ENCODE measurements around the gene WRAP53. TPM values are rescaled to one million over a fixed set of nuclear protein-coding genes. Genes with fewer than 3 reads are reported as not detected.
A peak's percentile ranks its signal among the peaks of the same experiment; 100 is the strongest.

Gene WRAP53
- total and polyA plus RNA-seq, 2 of the 13 experiments (the other 11 are each of a cell fraction or from before 2014, with no cell fraction given) = 7.0 to 19.5 TPM

DNA sequence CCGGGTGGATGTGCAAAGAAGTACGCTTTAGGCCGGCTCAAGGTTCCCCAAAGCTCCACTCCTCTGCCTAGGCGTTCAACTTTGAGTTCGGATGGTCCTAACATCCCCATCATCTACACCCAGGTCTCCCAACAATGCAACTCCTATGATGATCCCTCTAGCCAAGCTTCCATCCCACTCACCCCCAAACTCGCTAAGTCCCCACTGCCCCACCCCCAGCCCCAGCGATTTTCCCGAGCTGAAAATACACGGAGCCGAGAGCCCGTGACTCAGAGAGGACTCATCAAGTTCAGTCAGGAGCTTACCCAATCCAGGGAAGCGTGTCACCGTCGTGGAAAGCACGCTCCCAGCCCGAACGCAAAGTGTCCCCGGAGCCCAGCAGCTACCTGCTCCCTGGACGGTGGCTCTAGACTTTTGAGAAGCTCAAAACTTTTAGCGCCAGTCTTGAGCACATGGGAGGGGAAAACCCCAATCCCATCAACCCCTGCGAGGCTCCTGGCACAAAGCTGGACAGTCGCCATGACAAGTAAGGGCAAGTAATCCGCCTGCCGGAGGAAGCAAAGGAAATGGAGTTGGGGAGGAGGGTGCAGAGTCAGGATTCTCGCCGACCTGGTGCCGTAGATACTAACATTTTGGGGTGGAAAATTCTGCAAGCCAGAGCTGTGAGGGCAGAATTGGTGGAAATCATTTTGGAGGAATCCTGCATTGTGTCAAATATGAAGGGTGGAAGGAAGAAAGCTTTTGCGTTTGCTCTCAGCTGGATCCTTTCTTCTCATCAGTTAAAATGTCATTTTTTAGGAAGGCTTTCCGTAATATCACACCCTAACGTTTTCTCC is 987 bp upstream of the WRAP53 start, which contains the start of gene TP53 (continued):
- TF ChIP-seq NCOA5 (CRISPR knock-in tag; IDR thresholded peaks at IDR 0.05) (no peak), KDM6A (CRISPR knock-in tag; IDR thresholded peaks at IDR 0.05; ENCODE audit: low read depth) (no peak), ZNF124 (CRISPR knock-in tag; IDR thresholded peaks at IDR 0.05) (0 out of 2 replicates have a peak, but pooled peaks have one; percentile 67), ZNF670 (CRISPR knock-in tag; IDR thresholded peaks at IDR 0.05; ENCODE audit: borderline replicate concordance) (peak; percentile 12; the same call in 1 of the 2 replicates), TSC22D2 (CRISPR knock-in tag; IDR thresholded peaks at IDR 0.05; ENCODE audit: borderline replicate concordance) (peak; percentile 66; the same call in 1 of the 2 replicates), ISX (CRISPR knock-in tag; conservative IDR thresholded peaks at IDR 0.05) (no peak), HMG20B (CRISPR knock-in tag; conservative IDR thresholded peaks at IDR 0.05) (no peak), ARNT2 (CRISPR knock-in tag; IDR thresholded peaks at IDR 0.05; ENCODE audit: low read depth) (peak; percentile 78), CBX5 (CRISPR knock-in tag; IDR thresholded peaks at IDR 0.05; ENCODE audit: borderline replicate concordance) (peak; percentile 32; the same call in 1 of the 2 replicates), TAF1 (CRISPR knock-in tag; IDR thresholded peaks at IDR 0.05) (peak; percentile 75), HNRNPL (IDR thresholded peaks at IDR 0.05; ENCODE audit: low read depth, low read length) (no peak), TGIF2 (CRISPR knock-in tag; IDR thresholded peaks at IDR 0.05) (peak; percentile 74; the same call in 1 of the 2 replicates), NBN (conservative IDR thresholded peaks at IDR 0.05) (no peak), ZIK1 (CRISPR knock-in tag; IDR thresholded peaks at IDR 0.05; ENCODE audit: borderline replicate concordance, low read depth) (no peak), ZC3H13 (CRISPR knock-in tag; IDR thresholded peaks at IDR 0.05) (peak; percentile 62; the same call in 1 of the 2 replicates), BHLHE40 (IDR thresholded peaks at IDR 0.05; ENCODE audit: low read length) (0 out of 2 replicates have a peak, but pooled peaks have one; percentile 10), ZNF17 (CRISPR knock-in tag; IDR thresholded peaks at IDR 0.05) (no peak), KDM2A (CRISPR knock-in tag; IDR thresholded peaks at IDR 0.05; ENCODE audit: borderline replicate concordance, low read depth) (peak; percentile 55; the same call in 1 of the 2 replicates), ZFP62 (CRISPR knock-in tag; IDR thresholded peaks at IDR 0.05) (no peak)
- TF ChIP-seq, protein P1, sequence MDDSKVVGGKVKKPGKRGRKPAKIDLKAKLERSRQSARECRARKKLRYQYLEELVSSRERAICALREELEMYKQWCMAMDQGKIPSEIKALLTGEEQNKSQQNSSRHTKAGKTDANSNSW (CRISPR knock-in tag; IDR thresholded peaks at IDR 0.05; ENCODE audit: borderline replicate concordance) = no peak
- TF ChIP-seq, protein P2, sequence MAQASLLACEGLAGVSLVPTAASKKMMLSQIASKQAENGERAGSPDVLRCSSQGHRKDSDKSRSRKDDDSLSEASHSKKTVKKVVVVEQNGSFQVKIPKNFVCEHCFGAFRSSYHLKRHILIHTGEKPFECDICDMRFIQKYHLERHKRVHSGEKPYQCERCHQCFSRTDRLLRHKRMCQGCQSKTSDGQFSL (CRISPR knock-in tag; IDR thresholded peaks at IDR 0.05) = no peak
- TF ChIP-seq, protein P3, sequence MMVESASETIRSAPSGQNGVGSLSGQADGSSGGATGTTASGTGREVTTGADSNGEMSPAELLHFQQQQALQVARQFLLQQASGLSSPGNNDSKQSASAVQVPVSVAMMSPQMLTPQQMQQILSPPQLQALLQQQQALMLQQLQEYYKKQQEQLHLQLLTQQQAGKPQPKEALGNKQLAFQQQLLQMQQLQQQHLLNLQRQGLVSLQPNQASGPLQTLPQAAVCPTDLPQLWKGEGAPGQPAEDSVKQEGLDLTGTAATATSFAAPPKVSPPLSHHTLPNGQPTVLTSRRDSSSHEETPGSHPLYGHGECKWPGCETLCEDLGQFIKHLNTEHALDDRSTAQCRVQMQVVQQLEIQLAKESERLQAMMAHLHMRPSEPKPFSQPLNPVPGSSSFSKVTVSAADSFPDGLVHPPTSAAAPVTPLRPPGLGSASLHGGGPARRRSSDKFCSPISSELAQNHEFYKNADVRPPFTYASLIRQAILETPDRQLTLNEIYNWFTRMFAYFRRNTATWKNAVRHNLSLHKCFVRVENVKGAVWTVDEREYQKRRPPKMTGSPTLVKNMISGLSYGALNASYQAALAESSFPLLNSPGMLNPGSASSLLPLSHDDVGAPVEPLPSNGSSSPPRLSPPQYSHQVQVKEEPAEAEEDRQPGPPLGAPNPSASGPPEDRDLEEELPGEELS (CRISPR knock-in tag; IDR thresholded peaks at IDR 0.05) = no peak
- TF ChIP-seq, protein P4, sequence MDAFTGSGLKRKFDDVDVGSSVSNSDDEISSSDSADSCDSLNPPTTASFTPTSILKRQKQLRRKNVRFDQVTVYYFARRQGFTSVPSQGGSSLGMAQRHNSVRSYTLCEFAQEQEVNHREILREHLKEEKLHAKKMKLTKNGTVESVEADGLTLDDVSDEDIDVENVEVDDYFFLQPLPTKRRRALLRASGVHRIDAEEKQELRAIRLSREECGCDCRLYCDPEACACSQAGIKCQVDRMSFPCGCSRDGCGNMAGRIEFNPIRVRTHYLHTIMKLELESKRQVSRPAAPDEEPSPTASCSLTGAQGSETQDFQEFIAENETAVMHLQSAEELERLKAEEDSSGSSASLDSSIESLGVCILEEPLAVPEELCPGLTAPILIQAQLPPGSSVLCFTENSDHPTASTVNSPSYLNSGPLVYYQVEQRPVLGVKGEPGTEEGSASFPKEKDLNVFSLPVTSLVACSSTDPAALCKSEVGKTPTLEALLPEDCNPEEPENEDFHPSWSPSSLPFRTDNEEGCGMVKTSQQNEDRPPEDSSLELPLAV (CRISPR knock-in tag; conservative IDR thresholded peaks at IDR 0.05; ENCODE audit: low read depth) = no peak
- TF ChIP-seq, protein P5, sequence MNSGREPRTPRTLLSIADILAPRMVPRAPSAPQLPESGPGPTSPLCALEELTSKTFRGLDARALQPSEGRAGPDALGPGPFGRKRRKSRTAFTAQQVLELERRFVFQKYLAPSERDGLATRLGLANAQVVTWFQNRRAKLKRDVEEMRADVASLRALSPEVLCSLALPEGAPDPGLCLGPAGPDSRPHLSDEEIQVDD (CRISPR knock-in tag; IDR thresholded peaks at IDR 0.05; ENCODE audit: borderline replicate concordance) = no peak
- TF ChIP-seq, protein P6, sequence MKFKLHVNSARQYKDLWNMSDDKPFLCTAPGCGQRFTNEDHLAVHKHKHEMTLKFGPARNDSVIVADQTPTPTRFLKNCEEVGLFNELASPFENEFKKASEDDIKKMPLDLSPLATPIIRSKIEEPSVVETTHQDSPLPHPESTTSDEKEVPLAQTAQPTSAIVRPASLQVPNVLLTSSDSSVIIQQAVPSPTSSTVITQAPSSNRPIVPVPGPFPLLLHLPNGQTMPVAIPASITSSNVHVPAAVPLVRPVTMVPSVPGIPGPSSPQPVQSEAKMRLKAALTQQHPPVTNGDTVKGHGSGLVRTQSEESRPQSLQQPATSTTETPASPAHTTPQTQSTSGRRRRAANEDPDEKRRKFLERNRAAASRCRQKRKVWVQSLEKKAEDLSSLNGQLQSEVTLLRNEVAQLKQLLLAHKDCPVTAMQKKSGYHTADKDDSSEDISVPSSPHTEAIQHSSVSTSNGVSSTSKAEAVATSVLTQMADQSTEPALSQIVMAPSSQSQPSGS (CRISPR knock-in tag; IDR thresholded peaks at IDR 0.05) = no peak
